HCT116 (cell line): Measurements from ENCODE around the gene RNF121.

Experiments used
- CEBPB ChIP-seq: IDR thresholded peaks from 2 replicates; pipeline ENCODE4 v1.6.1; 2012; ENCODE audit warnings: low read depth
- CTCF ChIP-seq, 3 experiments: fragments of 200-600 bp in 1 of 3; sonication (generic) in 1 of 3; IDR thresholded peaks in 2 of 3; conservative IDR thresholded peaks in 1 of 3; 2 replicates each; pipeline ENCODE4 v1.5.1; 2012 to 2017; ENCODE audit warnings: low read depth in 2 of 3, low read length in 2 of 3, antibody characterized with exemption in 1 of 3, borderline replicate concordance in 1 of 3, control low read depth in 1 of 3, mild to moderate bottlenecking in 1 of 3, mixed read lengths in 1 of 3, mixed run types in 1 of 3, moderate library complexity in 1 of 3; ENCODE audit not compliant: insufficient read depth in 1 of 3
- POLR2A ChIP-seq: IDR thresholded peaks from 2 replicates; pipeline ENCODE4 v1.7.0; 2011; ENCODE audit warnings: borderline replicate concordance; ENCODE audit not compliant: insufficient read depth, insufficient read length; ENCODE audit errors: extremely low read depth
- SIN3A ChIP-seq: IDR thresholded peaks from 2 replicates; pipeline ENCODE4 v1.6.1; 2012; ENCODE audit warnings: low read depth
- ZFX ChIP-seq: fragments of 450-650 bp; IDR thresholded peaks from 2 replicates; pipeline ENCODE4 v1.6.1; 2017

- TF ChIP-seq CTCF (IDR thresholded peaks at IDR 0.05 in 2 of 3, conservative IDR thresholded peaks at IDR 0.05 in 1 of 3; ENCODE audit: borderline replicate concordance in 1 of 3, insufficient read depth in 1 of 3, low read depth in 2 of 3, low read length in 2 of 3) (no peak), ZFX (no peak), POLR2A (no peak), SIN3A (no peak), CEBPB (no peak)
Measured at GRCh38 chr11:71946144-71946571, 17.3 kb downstream of the RNF121 start.
